GM19372 (cell line): ENCODE data around the gene PASK.
"Not testable (repeated sequence)": the region's sequence is repeated elsewhere in the genome, so short reads cannot be mapped to it uniquely, and the experiment has no call there.

Experiments used
- ATAC-seq: cut with Tn5 transposase; IDR thresholded peaks from one replicate; pipeline ENCODE4 v1.9.1; 2021; ENCODE audit warnings: mild to moderate bottlenecking, low read depth, moderate library complexity; ENCODE audit not compliant: unreplicated experiment

The PASK gene

GRCh38 chr2:241109210-241110088 lies 39.8 kb downstream of the PASK start:
- ATAC-seq, result no peak

- ATAC-seq, result no peak
These were observed 40.7 kb downstream of the PASK start for GRCh38 chr2:241108271-241109209.

GRCh38 chr2:241107031-241107783 lies 42.1 kb downstream of the PASK start:
- no peak for ATAC-seq

GRCh38 chr2:241105641-241106040 lies 43.6 kb downstream of the PASK start:
- ATAC-seq, result no peak

GRCh38 chr2:241104611-241105010 lies 44.7 kb downstream of the PASK start:
- not testable (repeated sequence) for ATAC-seq

- ATAC-seq, result no peak
These were observed 46.1 kb downstream of the PASK start for GRCh38 chr2:241103176-241103595.

- peak; percentile 89 for ATAC-seq
These were observed 47.0 kb downstream of the PASK start, which contains the start of gene MTERF4 for GRCh38 chr2:241102239-241102803. Gene MTERF4 (minus strand): TSS chr2:241102287. CDS start chr2:241102273, 14 bp downstream.

- no peak for ATAC-seq
These were observed 50.0 kb downstream of the PASK start for GRCh38 chr2:241099246-241099645.

- no peak for ATAC-seq
These were observed 52.3 kb downstream of the PASK start for GRCh38 chr2:241096979-241097378.

- ATAC-seq, result no peak
These were observed 53.5 kb downstream of the PASK start for GRCh38 chr2:241095594-241096290.

GRCh38 chr2:241094924-241095420 lies 54.3 kb downstream of the PASK start:
- ATAC-seq, result no peak

- no peak for ATAC-seq
These were observed 55.1 kb downstream of the PASK start for GRCh38 chr2:241094172-241094571.

- ATAC-seq, result not testable (repeated sequence)
These were observed 56.0 kb downstream of the PASK start for GRCh38 chr2:241093133-241093781.

GRCh38 chr2:241092677-241093076 lies 56.6 kb downstream of the PASK start:
- no peak for ATAC-seq

- ATAC-seq, result no peak
These were observed 57.4 kb downstream of the PASK start for GRCh38 chr2:241091734-241092445.

GRCh38 chr2:241091201-241091600 lies 58.1 kb downstream of the PASK start:
- no peak for ATAC-seq

- ATAC-seq, result no peak
These were observed 60.2 kb downstream of the PASK start for GRCh38 chr2:241088791-241089732.
